ENCODE results near the gene RAB22A. TPM values are rescaled to one million over a fixed set of nuclear protein-coding genes. Genes with fewer than 3 reads are reported as not detected.

RAB22A gene
- total RNA-seq, 1 donor from 2014 or later, result 17.7 TPM

DNA sequence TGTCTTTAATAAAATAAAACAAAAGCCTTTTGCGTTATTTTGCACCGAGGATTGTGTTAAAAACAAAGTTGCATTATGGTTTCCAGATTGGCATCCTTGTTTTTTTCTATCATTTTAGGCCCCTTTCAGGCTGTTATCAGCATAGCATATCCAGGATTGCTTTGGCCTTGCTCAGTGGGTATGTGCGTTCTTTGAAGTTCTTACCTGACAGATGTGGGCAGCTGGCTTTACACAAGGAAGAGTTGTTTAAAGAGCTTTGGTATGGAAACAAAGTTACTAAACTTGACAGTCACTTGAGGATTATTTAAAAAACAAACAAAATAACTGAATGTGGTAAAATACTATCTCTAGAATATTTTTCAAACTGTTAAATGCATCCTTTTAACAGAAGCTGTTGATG lies 86.1 kb downstream of the RAB22A start:
- Mint-ChIP-seq H3K4me1 (ENCODE audit: unreplicated experiment) (peaks cover 47% of the 10 kb centered on the region), H3K27ac (no peak overlapping the region), H3K4me3 (no peak overlapping the region), H3K27me3 (no peaks in the 10 kb centered on the region), H3K9me3 (no peaks in the 10 kb centered on the region), H3K36me3 (peaks cover 47% of the 10 kb centered on the region)
- DNase-seq (ENCODE audit: extremely low spot score, unreplicated experiment), result no peak
- TF ChIP-seq, protein P1, sequence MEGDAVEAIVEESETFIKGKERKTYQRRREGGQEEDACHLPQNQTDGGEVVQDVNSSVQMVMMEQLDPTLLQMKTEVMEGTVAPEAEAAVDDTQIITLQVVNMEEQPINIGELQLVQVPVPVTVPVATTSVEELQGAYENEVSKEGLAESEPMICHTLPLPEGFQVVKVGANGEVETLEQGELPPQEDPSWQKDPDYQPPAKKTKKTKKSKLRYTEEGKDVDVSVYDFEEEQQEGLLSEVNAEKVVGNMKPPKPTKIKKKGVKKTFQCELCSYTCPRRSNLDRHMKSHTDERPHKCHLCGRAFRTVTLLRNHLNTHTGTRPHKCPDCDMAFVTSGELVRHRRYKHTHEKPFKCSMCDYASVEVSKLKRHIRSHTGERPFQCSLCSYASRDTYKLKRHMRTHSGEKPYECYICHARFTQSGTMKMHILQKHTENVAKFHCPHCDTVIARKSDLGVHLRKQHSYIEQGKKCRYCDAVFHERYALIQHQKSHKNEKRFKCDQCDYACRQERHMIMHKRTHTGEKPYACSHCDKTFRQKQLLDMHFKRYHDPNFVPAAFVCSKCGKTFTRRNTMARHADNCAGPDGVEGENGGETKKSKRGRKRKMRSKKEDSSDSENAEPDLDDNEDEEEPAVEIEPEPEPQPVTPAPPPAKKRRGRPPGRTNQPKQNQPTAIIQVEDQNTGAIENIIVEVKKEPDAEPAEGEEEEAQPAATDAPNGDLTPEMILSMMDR (conservative IDR thresholded peaks at IDR 0.05), result no peak

DNA sequence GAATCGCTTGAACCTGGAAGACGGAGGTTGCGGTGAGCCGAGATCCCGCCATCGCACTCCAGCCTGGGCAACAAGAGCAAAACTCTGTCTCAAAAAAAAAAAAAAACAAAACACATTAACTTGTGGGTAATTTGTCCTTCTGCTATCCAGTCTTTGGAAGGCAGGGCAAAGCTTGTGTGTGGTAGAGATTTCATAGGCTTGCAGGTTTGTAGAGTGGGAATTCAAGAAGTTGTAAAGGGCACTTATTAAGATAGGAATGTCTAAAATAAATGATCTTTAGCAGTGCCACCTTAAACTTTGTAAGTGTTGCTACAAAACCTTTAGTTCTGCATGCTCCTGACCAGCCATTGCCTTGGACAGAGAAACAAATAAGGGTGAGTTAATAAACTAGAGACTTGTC lies 87.9 kb downstream of the RAB22A start:
- TF ChIP-seq, protein P1 (conservative IDR thresholded peaks at IDR 0.05), result no peak
- no peaks in the 10 kb centered on the region for H3K9me3 Mint-ChIP-seq
- peaks cover 35% of the 10 kb centered on the region for H3K36me3 Mint-ChIP-seq
- no peak for DNase-seq (ENCODE audit: extremely low spot score, unreplicated experiment)
- H3K27me3 Mint-ChIP-seq, result no peaks in the 10 kb centered on the region
- no peak overlapping the region for H3K27ac Mint-ChIP-seq
- peaks cover 31% of the 10 kb centered on the region for H3K4me1 Mint-ChIP-seq (ENCODE audit: unreplicated experiment)
- no peak overlapping the region for H3K4me3 Mint-ChIP-seq

DNA sequence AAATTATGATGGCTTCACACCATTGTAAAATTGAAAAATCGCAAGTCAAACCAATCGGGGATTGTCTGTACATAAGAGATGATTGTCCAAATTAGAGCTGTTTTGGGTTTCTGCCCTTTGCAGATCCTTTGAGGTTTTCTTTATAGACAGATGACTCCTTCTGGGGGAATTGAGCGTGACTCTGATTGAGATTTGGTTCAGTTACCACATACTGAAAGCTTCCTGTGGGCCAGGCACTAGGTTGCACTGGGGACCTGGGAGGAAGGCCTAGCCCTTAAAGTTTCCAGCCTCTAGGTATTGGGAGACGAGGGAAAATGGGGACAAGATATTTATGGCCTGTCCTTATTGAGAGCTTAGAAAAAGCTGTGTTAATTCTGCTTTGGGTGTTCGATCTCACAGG lies 88.7 kb downstream of the RAB22A start:
- H3K27ac Mint-ChIP-seq, result no peak overlapping the region
- H3K27me3 Mint-ChIP-seq, result no peaks in the 10 kb centered on the region
- H3K4me1 Mint-ChIP-seq (ENCODE audit: unreplicated experiment), result peaks cover 27% of the 10 kb centered on the region
- H3K36me3 Mint-ChIP-seq, result peaks cover 30% of the 10 kb centered on the region
- no peak for DNase-seq (ENCODE audit: extremely low spot score, unreplicated experiment)
- no peaks in the 10 kb centered on the region for H3K9me3 Mint-ChIP-seq
- H3K4me3 Mint-ChIP-seq, result no peak overlapping the region
- TF ChIP-seq, protein P1 (conservative IDR thresholded peaks at IDR 0.05), result no peak

DNA sequence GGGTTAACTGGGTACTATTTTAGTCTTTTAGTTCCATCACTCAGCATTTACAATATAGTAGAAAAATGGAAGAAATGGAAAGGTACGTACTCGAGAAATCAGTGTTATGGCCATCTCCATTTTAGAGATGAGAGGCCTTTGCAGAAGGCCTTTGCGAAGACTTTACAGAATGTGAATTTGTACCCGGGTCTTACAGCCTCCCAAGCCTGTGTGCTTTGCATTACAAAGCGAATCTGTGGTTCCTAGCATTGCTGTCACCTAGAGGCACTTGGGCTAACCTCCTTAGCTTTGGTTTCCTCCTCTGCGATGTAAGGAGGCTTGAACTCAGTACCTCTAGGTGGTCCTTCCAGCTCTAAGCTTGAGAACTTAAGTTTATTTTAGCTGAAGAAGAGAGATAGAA lies 90.4 kb downstream of the RAB22A start:
- Mint-ChIP-seq H3K27me3 (no peaks in the 10 kb centered on the region), H3K27ac (no peak overlapping the region), H3K36me3 (peaks cover 23% of the 10 kb centered on the region), H3K4me1 (ENCODE audit: unreplicated experiment) (peaks cover 15% of the 10 kb centered on the region), H3K9me3 (no peaks in the 10 kb centered on the region), H3K4me3 (no peak overlapping the region)
- TF ChIP-seq, protein P1 (conservative IDR thresholded peaks at IDR 0.05), result no peak
- DNase-seq (ENCODE audit: extremely low spot score, unreplicated experiment), result no peak

DNA sequence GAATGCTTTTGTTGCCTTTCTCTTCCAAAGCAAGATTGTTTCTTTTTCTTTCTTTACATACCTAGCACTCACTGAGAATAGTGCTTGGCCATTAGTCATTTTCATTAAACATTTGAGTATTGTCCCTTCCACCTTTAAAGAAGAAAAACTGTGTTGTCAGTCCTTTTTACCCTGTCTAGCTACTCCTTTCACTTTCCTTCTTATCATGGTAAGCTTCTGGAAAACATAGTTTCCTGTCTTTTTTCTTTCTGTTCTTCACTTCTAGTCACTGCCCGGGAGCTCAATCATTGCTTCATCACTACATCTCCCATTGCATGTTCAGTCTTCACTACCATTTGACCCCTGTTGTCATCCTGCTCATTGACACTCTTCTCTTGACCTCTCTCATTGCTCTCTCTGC lies 91.6 kb downstream of the RAB22A start:
- H3K4me1 Mint-ChIP-seq (ENCODE audit: unreplicated experiment), result peaks cover 8% of the 10 kb centered on the region
- H3K27ac Mint-ChIP-seq, result no peak overlapping the region
- TF ChIP-seq, protein P1 (conservative IDR thresholded peaks at IDR 0.05), result no peak
- no peak for DNase-seq (ENCODE audit: extremely low spot score, unreplicated experiment)
- peaks cover 21% of the 10 kb centered on the region for H3K36me3 Mint-ChIP-seq
- no peaks in the 10 kb centered on the region for H3K27me3 Mint-ChIP-seq
- H3K4me3 Mint-ChIP-seq, result no peak overlapping the region
- H3K9me3 Mint-ChIP-seq, result no peaks in the 10 kb centered on the region

DNA sequence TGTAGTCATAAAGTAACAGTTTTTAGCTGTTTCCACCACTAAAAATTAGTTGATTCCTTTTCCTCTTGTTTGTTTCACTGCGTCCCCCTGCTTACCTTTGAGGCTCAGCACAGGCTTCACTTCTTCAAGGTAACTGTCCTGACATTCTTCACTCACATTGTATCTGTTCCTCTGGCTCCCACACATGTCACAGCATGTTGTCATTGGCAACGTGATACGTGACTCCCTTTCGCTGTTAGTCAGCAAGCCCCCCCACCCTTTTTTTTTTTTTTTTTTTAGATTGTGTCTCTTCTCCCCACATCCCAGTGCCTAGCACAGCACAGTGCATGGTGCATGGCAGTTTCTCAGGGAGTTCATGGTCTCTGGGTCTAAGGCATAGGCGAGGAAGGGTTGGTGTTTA lies 92.8 kb downstream of the RAB22A start:
- no peak overlapping the region for H3K4me3 Mint-ChIP-seq
- H3K36me3 Mint-ChIP-seq, result peaks cover 14% of the 10 kb centered on the region

More for the DNA sequence above, 92.8 kb downstream of the RAB22A start:
- Mint-ChIP-seq H3K4me1 (ENCODE audit: unreplicated experiment) (peaks cover 10% of the 10 kb centered on the region), H3K27me3 (no peaks in the 10 kb centered on the region), H3K9me3 (no peaks in the 10 kb centered on the region), H3K27ac (no peak overlapping the region)
- DNase-seq (ENCODE audit: extremely low spot score, unreplicated experiment), result no peak
- TF ChIP-seq, protein P1 (conservative IDR thresholded peaks at IDR 0.05), result no peak
